ENCODE data around the gene ZNF511. TPM values are rescaled to one million over a fixed set of nuclear protein-coding genes. Genes with fewer than 3 reads are reported as not detected.

The ZNF511 gene, protein sequence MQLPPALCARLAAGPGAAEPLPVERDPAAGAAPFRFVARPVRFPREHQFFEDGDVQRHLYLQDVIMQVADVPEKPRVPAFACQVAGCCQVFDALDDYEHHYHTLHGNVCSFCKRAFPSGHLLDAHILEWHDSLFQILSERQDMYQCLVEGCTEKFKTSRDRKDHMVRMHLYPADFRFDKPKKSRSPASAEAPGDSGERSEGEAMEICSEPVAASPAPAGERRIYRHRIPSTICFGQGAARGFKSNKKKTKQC
- 18.0 and 26.1 TPM in 2 replicates for total RNA-seq

DNA sequence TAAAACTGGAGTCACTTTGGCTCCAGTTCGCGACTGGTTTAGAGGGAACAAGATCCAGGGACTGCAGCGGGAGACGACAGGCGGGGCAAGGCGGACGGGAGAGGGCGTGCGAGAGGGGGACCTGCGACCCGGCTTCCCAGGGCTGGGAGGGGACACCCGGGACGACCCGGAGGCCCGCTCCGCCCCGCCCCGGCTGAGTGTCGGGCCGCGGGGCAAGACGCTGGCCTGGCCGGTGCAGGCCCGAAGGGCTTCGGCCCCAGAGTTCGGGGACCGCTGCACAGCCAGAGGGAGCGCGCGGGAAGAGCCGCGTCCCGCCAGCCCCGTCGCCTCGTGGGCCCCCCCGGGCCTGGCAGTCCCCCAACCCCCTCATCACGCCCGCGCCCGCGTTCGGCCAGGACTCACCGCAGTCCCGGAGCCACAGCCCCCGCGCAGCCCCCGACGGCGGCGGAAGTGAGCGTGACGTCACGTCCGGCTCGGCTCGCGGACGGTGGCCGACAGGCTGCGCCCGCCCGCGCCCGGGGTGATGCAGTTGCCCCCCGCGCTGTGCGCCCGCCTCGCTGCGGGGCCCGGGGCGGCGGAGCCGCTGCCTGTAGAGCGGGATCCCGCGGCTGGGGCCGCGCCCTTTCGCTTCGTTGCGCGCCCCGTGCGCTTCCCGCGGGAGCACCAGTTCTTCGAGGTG is at the start of gene ZNF511, which contains the start of gene TUBGCP2:
Gene ZNF511 (plus strand): TSS at position 494 of the 679 bp plus-strand sequence. CDS start 30 bp downstream, at position 524.
Gene TUBGCP2 (minus strand): TSS at position 452 of the 679 bp plus-strand sequence. CDS start 5,931 bp downstream, outside the sequence.

DNA sequence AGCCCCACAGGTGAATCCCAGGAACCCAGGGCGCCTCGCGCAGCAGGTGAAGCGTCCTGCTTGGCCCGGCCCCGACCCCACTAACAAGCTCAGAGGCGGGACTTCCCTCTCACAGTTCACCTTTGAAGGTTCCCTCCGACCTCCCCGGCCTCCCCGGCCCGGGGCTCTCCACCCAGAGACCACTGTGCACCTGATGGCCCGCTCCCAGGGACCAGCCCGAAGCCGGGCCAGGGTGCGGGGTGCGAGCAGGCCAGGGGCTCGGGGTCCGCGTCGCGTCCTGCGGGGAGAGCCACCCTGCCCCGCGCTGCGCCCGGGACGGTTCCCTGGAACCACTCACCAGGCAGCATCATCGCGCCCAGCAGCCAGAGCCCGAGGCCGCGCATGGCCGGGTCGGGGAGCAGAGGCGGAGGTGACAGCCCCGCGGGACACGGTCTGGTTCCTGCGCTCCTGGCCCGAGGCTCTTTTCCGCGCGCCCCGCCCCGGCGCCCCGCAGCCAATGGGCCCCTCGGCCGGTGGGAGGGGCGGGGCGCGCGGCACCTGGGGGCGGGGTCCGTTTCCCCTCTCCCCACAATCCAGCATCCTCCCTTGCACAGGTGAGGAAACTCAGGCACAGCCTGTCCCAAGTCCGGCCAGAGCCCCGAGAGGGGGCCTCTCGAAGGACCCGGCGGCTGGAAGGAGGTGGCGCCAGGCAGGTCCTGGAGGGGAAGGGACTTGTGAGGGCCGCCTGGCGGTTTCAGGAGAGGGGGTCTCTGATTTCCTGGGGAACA is 32.1 kb upstream of the ZNF511 start, which contains the start of gene ADAM8:
Gene ADAM8 (minus strand): TSS at position 434 of the 767 bp plus-strand sequence. CDS start 51 bp downstream, at position 383.

DNA sequence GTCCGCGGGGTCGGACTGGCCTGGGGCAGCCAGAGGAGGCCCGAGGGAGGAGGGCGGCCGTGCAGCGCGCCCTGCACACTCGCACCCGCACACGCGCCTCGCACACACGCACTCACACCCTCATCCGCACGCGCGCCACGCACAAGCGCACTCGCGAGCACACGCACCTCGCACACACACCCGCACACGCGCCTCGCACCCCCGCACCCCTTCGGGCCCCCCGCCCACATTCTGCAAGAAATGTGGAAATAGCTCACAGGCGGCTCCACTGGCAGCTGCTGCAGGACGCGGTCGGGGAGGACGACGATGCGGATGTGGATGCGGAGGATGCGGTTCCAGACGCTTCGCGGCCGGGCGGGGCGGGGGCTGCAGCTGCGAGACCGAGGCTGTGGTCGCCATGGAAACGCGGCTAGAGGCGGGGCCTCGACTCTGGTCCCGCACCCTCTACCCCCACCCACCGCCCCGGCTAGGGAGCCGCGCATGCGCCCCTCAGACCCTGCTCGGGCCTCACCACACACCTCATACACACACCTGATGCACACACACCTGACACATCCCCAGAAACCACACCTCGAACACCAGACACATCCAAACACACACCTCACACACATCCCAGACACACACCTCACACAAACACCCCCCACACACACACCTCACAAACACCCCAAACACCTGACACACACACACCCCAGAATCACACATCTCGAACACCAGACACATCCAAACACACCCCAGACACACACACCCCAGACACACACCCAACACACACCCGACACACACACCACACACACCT is 28.1 kb downstream of the ZNF511 start, which contains the start of gene CALY:
Gene CALY (minus strand): TSS at position 320 of the 793 bp plus-strand sequence. CDS start 7,907 bp downstream, outside the sequence.

DNA sequence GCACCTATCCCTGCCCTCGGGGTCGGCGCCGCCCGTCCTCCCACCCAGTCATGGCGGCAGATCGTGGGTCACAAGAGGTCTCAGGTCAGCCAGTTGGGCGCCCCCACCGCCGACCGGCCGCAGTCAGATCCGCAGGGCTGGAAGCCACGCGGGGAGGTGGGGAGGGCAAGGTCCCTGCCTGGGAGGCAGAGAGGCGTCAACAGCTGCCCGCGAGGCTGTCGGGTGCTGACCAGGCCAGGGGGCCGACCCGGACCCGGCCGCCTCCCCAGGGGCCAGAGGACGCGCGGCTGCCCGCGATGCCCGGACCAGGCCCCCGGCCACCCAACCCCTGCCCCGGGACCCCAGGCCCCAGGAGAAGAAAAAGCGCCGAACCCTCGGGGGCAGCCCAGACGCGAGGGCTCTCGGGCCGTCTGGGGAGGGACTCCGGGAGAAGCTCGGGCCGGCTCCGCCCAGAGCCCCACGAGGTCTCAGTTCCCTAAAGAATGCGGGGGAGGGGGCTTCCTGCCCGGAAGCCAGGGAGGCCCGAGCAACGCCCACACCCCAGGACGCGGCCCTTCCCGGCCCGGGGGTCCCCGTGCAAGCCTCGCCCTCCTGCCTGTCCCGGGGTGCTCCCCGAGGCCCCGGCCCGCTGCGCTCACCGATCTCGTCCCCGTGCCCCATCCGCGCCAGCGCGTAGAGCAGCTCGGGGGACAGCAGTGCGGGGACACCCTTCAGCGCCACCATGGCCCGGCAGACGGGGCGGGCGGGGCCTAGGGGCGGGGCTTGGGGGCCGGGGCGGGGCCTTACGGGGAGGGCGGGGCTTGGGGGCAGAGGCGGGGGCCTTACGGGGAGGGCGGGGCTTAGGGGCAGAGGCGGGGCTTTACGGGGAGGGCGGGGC is 48.8 kb downstream of the ZNF511 start, which contains the start of gene FUOM:
Gene FUOM (minus strand): TSS at position 735 of the 877 bp plus-strand sequence. CDS start 12 bp downstream, at position 723.

Other genes with a start within 250 kb of the ZNF511 start
- not detected in 2 replicates for gene ADGRA1, start 221.0 kb upstream of the ZNF511 start, total RNA-seq
- 0.47 and 3.3 TPM in 2 replicates for gene KNDC1, start 148.7 kb upstream of the ZNF511 start, total RNA-seq
- gene UTF1, start 78.7 kb upstream of the ZNF511 start, total RNA-seq: not detected in 2 replicates
- not detected in 2 replicates for gene VENTX, start 71.1 kb upstream of the ZNF511 start, total RNA-seq
- gene ADAM8, start 32.0 kb upstream of the ZNF511 start, total RNA-seq: 1.7 and 2.4 TPM in 2 replicates
- gene TUBGCP2, start within 50 bp of the ZNF511 start, total RNA-seq: 62.6 and 70.2 TPM in 2 replicates
- gene CALY, start 28.0 kb downstream of the ZNF511 start, total RNA-seq: 0.16 TPM in 1 of 2 replicates, not detected in the other
- gene PRAP1, start 38.5 kb downstream of the ZNF511 start, total RNA-seq: not detected in 2 replicates
- 11.0 and 18.8 TPM in 2 replicates for gene FUOM, start 49.1 kb downstream of the ZNF511 start, total RNA-seq
- gene ECHS1, start 64.4 kb downstream of the ZNF511 start, total RNA-seq: 49.7 and 55.3 TPM in 2 replicates
- 6.1 and 6.6 TPM in 2 replicates for gene PAOX, start 70.3 kb downstream of the ZNF511 start, total RNA-seq
- 21.8 and 25.9 TPM in 2 replicates for gene MTG1, start 85.2 kb downstream of the ZNF511 start, total RNA-seq
- 0.17 and 0.63 TPM in 2 replicates for gene SPRN, start 115.7 kb downstream of the ZNF511 start, total RNA-seq
- 3.7 and 4.7 TPM in 2 replicates for gene SCART1, start 145.0 kb downstream of the ZNF511 start, total RNA-seq
- 0.47 and 0.52 TPM in 2 replicates for gene CYP2E1, start 218.4 kb downstream of the ZNF511 start, total RNA-seq

All from bronchial smooth muscle cell (primary cell).